Lower leg skin (tissue), 3 donors: Measurements from ENCODE around the gene SIRPA.

Source experiments
- CTCF ChIP-seq, 3 donors: fragments of 450-650 bp; IDR thresholded peaks; one replicate each; pipeline ENCODE4 v1.5.1; 2016; ENCODE audit warnings: antibody characterized with exemption in 3 of 3, mild to moderate bottlenecking in 3 of 3, moderate library complexity in 2 of 3
- POLR2A ChIP-seq, 2 donors: fragments of 450-650 bp; IDR thresholded peaks; one replicate each; pipeline ENCODE4 v1.6.1; 2016 to 2017; ENCODE audit warnings: antibody characterized with exemption in 2 of 2, mild to moderate bottlenecking in 1 of 2, moderate library complexity in 1 of 2

DNA sequence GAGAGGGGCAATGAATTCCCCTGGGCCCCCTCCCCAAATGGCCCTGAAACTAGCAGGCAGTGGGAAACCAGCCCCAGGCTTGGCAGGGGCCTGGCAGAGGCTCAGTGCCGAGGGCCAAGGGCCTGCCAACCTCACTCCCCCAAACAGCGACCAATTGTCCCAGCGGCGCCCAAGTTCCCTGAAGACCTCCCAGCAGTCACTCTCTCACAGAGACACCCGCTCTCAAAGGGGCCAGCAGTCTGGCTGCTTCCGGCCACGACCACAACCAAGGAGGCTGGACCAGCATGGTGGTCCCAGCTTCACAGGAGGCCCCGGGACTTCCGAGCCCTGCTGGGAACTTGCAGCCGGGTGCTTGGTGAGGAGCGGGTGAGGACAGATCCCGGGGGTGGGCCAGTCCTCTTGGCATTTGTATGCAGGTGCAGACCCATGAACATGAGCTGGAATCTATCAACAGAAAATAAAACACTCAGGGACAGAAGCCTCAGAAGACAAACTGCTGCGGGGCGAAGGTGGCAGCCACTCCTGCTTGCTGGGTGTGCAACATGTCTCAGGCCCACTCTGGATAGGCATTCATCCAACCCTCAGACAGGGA is 17.5 kb upstream of the SIRPA start:
- TF ChIP-seq CTCF (IDR thresholded peaks at IDR 0.05) = no peak
- TF ChIP-seq POLR2A (IDR thresholded peaks at IDR 0.05) = no peak
